IPS-18c (cell line): ENCODE measurements around the gene HS1BP3.

Source experiments
- H3K4me3 ChIP-seq: 2 replicates; pipeline ENCODE4 v1.7.0; 2013; ENCODE audit warnings: low read depth, mild to moderate bottlenecking, low read length, moderate library complexity; ENCODE audit not compliant: insufficient read depth
- H3K9me3 ChIP-seq: one replicate; pipeline ENCODE4 v1.6.1; 2013; ENCODE audit warnings: mild to moderate bottlenecking, low read length, moderate library complexity; ENCODE audit not compliant: control insufficient read depth, insufficient read depth

Gene HS1BP3

DNA sequence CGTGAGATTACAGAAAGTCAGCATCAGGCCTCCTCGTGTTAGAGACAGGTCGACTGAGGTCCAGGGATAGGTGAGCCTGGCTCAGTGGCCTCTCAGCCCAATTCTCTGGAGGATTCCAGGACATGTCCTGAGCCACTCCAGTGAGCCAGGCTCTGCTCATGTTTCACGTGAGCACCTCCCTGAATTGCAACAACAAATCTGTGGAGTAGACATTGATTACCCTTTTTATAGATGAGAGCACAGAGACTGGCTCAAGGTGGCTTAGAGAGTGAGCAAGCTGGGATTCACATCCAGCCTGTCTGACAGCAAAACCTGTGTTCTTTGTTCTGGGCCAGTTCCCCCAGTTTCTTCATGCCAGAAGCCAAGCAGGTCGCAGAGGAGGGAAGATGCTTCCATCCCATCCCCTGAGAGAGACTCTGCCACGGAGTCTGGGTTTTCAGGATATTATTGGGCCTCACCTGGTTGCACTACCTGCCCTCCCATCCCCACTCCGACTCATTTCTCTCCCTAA is 46.4 kb downstream of the HS1BP3 start:
- H3K4me3 ChIP-seq: no peak overlapping the region
- no peaks in the 10 kb centered on the region for H3K9me3 ChIP-seq

DNA sequence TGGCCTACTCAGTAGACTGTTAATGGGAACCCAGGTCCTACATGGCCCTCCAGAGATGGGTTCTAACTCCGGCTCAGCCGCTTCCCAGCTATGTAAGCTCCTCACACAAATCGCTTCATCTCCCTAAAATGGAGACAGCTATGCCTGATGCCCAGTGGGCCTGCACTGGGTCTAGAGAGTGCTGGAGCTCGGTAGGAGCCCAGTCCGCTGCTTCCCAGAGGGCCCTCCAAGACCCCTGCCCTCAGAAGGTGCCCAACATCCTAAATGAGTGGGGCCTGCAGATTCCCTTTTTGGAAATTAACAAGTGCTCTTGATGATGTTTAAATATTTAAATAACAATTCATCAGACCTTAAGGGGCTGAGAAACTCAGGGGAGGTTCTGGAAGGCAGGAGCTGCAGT is 47.1 kb downstream of the HS1BP3 start:
- Histone ChIP-seq H3K9me3 (no peaks in the 10 kb centered on the region), H3K4me3 (no peak overlapping the region)

GRCh38 chr2:20602803-20603202 is 48.1 kb downstream of the HS1BP3 start:
- H3K9me3 ChIP-seq: no peaks in the 10 kb centered on the region
- H3K4me3 ChIP-seq: no peak overlapping the region

DNA sequence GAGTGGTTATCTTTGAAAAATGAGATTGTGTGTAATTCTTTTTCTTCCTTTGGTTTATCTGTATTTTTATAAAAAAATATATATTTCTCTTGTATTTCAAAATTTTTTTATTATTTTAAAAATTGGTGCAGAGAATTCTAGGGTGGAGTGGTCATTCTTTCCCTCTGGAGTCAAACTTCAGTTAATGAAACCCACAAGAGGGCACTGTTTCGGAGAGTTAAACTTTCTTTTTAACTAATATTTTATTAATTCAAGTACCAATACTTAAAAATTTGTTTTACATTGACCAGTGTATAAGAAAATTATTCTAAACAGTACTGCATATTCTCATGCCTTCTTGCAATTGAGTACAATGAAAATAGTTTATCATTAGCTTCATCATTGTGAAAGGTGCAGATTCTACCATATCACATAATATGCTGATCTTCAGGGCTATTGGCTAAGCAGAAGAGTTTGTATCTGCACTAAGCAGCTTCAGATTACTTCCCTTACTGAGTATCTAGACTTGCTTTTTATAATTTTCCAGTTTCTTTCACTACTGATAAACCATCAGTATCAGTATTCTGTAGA is 50.1 kb downstream of the HS1BP3 start:
- Histone ChIP-seq H3K9me3 (no peaks in the 10 kb centered on the region), H3K4me3 (no peak overlapping the region)

- Histone ChIP-seq H3K9me3 (no peaks in the 10 kb centered on the region), H3K4me3 (no peak overlapping the region)
Observed at GRCh38 chr2:20599861-20600461, 50.9 kb downstream of the HS1BP3 start.

DNA sequence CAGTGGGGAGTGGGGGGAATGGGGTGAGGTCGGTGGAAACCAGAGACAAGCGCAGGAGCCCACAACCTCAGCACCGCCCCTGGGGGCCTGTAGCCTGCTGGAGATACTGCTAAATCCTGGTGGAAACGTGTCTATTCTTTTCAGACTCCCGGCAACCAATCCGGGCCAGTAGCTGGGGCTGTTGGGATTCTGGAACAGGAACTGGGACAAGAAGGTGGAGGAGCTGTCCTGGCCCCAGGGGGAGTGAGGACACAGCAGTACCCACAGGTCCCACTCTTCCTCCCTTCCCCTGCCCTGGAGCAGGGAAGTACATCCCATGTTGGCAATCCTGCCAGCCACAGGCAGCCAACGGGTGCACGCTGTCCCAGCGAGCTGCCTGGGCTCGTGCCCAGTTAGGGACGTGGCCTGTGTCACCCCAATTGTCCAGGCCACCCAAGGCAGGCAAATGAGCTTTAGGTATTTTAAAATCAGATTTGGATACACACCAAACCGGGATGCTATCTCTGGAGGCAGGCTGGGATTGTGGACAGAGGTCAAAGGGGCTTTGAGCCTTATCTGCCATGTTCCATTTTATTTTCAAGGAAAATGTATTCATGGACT is 51.8 kb downstream of the HS1BP3 start:
- H3K4me3 ChIP-seq: no peak overlapping the region
- no peaks in the 10 kb centered on the region for H3K9me3 ChIP-seq

GRCh38 chr2:20597860-20598183 is 53.1 kb downstream of the HS1BP3 start:
- H3K4me3 ChIP-seq: no peak overlapping the region
- H3K9me3 ChIP-seq: no peaks in the 10 kb centered on the region

DNA sequence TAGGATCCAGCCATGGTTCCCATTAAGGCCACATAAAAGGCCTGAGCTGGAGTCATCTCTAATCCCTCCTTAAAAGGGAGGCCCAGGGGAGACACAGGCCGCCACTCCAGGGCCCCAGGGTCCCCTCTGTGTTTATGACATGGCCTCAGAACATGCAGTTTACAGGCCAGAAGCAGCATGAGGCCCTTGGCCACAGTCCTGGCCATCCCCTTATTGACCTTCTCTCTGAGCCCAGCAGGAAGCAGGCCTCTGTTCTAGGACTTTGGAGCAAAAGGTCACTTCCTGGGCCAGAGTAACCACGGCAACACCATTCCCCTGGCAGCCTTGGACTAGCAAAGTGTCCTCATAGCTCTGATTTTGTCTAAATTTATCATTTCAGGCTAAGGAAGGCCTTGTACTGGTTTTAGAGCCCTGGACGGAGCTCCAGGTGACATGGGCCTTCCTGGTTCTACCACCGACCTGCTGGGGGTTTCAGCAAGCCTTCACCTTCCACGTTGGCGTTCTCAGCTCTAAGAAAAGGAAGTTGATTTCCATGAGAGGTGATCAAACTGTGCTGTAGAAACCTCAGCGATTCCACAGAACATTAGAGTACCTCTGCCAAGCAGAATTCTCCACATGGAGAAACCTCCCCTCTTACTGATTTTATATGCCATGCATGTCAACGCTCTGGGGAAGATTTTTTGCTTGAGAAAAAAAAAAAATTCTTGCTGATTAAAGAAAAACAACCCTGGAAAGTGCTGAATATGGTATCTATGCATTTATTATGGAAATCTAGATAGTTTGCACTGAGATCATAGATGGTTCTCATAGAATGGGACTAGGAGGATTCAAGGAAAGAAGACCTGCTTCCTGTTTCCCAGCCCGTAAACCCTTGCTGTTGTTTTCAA is 53.7 kb downstream of the HS1BP3 start:
- H3K9me3 ChIP-seq: no peaks in the 10 kb centered on the region

DNA sequence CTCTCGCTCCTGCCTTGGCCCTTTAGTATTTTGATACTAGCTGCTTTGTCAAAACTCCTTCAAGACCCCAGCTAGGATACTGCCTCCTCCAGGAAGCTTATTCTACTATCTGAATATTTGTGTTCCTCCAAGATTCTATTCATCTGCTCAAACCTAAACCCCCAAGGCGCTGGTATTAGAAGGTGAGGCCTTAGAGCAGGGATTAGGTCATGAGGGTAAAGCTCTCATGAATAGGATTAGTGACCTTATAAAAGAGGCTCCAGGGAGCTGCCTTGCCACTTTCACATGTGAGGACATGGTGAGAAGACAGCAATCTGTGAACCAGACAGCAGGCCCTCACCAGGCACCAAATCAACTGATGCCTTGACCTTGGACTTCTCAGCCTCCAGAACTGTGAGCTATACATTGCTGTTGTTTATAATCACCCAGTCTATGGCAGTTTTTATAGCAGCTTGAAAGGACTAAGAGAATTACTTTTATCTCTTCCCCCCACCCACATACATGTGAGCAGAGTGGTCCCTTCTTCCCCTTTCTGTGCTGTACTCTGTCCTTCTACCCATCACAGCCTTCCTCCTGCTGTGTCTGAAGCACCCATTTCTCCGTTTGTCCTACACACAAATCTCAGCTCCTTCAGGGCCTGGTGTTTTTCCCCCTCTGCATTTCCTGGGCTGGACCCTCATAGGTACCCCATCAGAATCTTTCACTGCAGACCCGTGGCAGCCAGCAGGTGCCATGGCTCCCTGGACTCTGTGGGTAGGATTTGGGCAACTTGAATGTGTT is 54.5 kb downstream of the HS1BP3 start:
- no peak overlapping the region for H3K4me3 ChIP-seq

More for the DNA sequence above, 53.7 kb downstream of the HS1BP3 start:
- H3K4me3 ChIP-seq: no peak overlapping the region

GRCh38 chr2:20595439-20596192 is 55.3 kb downstream of the HS1BP3 start:
- Histone ChIP-seq H3K4me3 (no peak overlapping the region), H3K9me3 (no peaks in the 10 kb centered on the region)

More for the DNA sequence above, 54.5 kb downstream of the HS1BP3 start:
- H3K9me3 ChIP-seq: no peaks in the 10 kb centered on the region

DNA sequence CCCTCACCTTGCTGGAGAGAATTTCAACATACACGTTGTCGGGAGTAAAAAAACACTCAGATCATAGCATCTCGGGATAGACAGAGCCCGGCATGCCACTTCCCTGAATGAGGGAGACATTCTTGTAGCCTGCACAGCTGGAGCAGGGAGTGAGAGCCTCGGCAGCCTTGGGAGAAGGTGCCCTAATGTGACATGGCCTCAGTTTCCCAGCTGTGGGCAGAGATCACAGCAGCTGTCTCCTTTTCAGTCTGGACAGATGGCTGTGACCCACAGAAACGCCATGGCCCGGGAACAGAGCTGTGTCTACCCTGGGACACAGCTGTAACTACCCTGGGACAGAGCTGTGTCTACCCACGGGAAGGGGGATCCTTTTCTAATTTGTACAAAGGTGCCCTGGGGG is 55.9 kb downstream of the HS1BP3 start:
- Histone ChIP-seq H3K9me3 (no peaks in the 10 kb centered on the region), H3K4me3 (no peak overlapping the region)

- Histone ChIP-seq H3K9me3 (no peaks in the 10 kb centered on the region), H3K4me3 (no peak overlapping the region)
Observed at GRCh38 chr2:20594048-20594750, 56.7 kb downstream of the HS1BP3 start.

DNA sequence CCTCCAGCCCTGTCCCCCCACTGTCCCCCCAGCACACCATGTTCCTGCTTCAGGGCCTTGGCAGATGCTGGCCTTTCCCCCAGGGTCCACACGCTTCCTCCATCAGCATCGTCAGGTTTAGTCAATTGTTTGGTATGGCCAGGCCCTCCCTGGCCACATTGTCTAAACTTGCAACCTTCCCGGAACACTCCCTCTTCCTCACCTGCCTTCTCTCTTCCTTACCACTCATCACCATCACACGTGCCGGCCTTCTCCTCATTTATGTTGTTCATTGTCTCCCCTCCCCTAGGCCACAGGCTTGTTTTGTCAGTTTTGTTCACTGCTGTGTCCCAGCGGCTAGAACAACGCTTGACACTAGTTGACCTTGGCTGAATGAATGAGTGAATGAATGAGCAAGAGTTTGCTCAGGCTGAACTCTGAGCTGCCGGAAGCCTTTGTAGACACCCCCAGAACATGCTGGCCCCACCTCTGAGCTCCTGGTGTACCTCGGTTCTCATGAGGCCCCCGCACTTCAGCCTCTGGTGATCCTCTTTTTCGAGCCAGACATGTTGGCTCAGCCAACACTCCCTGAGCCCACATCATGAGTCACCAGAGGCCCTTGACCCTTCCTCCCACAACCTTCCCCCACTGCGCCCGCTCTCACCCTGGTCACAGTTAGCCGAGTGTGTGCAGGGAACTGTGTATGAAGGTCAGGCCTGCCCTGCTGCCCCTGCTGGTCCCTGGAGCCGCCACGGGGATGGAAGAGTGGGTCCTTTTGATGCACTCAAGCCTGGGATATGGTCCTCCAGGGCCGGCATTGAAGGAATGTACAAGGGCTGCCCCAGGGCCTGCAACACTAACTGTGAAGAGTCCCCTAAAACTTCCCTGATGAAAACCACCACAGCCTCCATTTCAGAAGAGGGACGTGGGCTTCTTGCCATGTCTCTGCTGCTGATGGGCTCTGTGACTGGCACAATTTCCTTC is 57.5 kb downstream of the HS1BP3 start:
- Histone ChIP-seq H3K9me3 (no peaks in the 10 kb centered on the region), H3K4me3 (no peak overlapping the region)

GRCh38 chr2:20592106-20593071 is 58.5 kb downstream of the HS1BP3 start:
- Histone ChIP-seq H3K9me3 (no peaks in the 10 kb centered on the region), H3K4me3 (no peak overlapping the region)
